GM23338 (cell line): ENCODE results near the gene MMP15. TPM values are rescaled to one million over a fixed set of nuclear protein-coding genes. Genes with fewer than 3 reads are reported as not detected.

Experiments used
- ATAC-seq: fragments of 200-7000 bp; cut with Tn5 transposase; 3 replicates; pipeline ENCODE4 v1.9.1; 2020
- DNase-seq: peaks from one replicate; pipeline ENCODE4 v3.0.0-alpha.2; 2015; ENCODE audit warnings: low spot score
- H2AFZ ChIP-seq: fragments of 200-600 bp; sonication (generic); 2 replicates; pipeline ENCODE4 v1.8.0; 2016; ENCODE audit warnings: antibody characterized with exemption, mild to moderate bottlenecking, moderate library complexity
- H3F3A ChIP-seq: fragments of 200-600 bp; sonication (generic); replicated peaks from 2 replicates; pipeline ENCODE4 v1.8.0; 2017; ENCODE audit warnings: antibody characterized with exemption, mixed run types, low read depth
- H3K27ac ChIP-seq: fragments of 200-600 bp; sonication (generic); 2 replicates; pipeline ENCODE4 v1.6.1; 2016; ENCODE audit warnings: low read depth
- H3K27me3 ChIP-seq: fragments of 200-600 bp; sonication (generic); 2 replicates; pipeline ENCODE4 v1.8.0; 2016; ENCODE audit warnings: mild to moderate bottlenecking, mixed run types, moderate library complexity; ENCODE audit not compliant: insufficient read depth
- H3K36me3 ChIP-seq: fragments of 200-600 bp; sonication (generic); 2 replicates; pipeline ENCODE4 v1.8.0; 2016; ENCODE audit warnings: mild to moderate bottlenecking; ENCODE audit not compliant: insufficient read depth
- H3K4me1 ChIP-seq: fragments of 200-600 bp; sonication (generic); 2 replicates; pipeline ENCODE4 v1.8.0; 2016; ENCODE audit warnings: mild to moderate bottlenecking, moderate library complexity; ENCODE audit not compliant: insufficient read depth
- H3K4me2 ChIP-seq: fragments of 200-600 bp; sonication (generic); 2 replicates; pipeline ENCODE4 v1.7.1; 2017; ENCODE audit warnings: mixed run types
- H3K4me3 ChIP-seq: fragments of 200-600 bp; sonication (generic); 2 replicates; pipeline ENCODE4 v1.6.1; 2016; ENCODE audit warnings: mixed run types
- H3K79me2 ChIP-seq: fragments of 200-600 bp; sonication (generic); replicated peaks from 2 replicates; pipeline ENCODE4 v1.8.0; 2017; ENCODE audit warnings: mild to moderate bottlenecking; ENCODE audit not compliant: insufficient read depth
- H3K9me2 ChIP-seq: fragments of 200-600 bp; sonication (generic); 2 replicates; pipeline ENCODE4 v1.8.0; 2017; ENCODE audit not compliant: insufficient read depth
- H4K20me1 ChIP-seq: fragments of 200-600 bp; sonication (generic); replicated peaks from 2 replicates; pipeline ENCODE4 v1.8.0; 2017; ENCODE audit warnings: mild to moderate bottlenecking; ENCODE audit not compliant: insufficient read depth
- H3K27ac Mint-ChIP-seq: 2 replicates; pipeline ENCODE4 v1.8.0; 2020; ENCODE audit warnings: inconsistent platforms, mild to moderate bottlenecking, moderate library complexity, mixed read lengths
- H3K27me3 Mint-ChIP-seq: 3 replicates; pipeline ENCODE4 v1.8.0; 2022; ENCODE audit warnings: low read depth, mild to moderate bottlenecking, moderate library complexity, mixed read lengths, inconsistent platforms; ENCODE audit not compliant: insufficient read depth, poor library complexity
- H3K36me3 Mint-ChIP-seq: 3 replicates; pipeline ENCODE4 v1.8.0; 2021; ENCODE audit warnings: low read depth, mild to moderate bottlenecking, inconsistent platforms, moderate library complexity, mixed read lengths
- H3K4me1 Mint-ChIP-seq: 3 replicates; pipeline ENCODE4 v1.8.0; 2020; ENCODE audit warnings: mild to moderate bottlenecking, inconsistent platforms, mixed read lengths
- H3K4me3 Mint-ChIP-seq: 3 replicates; pipeline ENCODE4 v1.8.0; 2021; ENCODE audit warnings: moderate library complexity, mild to moderate bottlenecking, inconsistent platforms, mixed read lengths
- H3K9me3 Mint-ChIP-seq: 3 replicates; pipeline ENCODE4 v1.8.0; 2020; ENCODE audit warnings: moderate library complexity, mild to moderate bottlenecking, inconsistent platforms, mixed read lengths
- CTCF ChIP-seq, 2 experiments: fragments of 200-600 bp in 1 of 2; sonication (generic) in 1 of 2; conservative IDR thresholded peaks; 2 replicates each; pipeline versions ENCODE4 v1.5.1 to v1.6.1; 2016 to 2017; ENCODE audit warnings: antibody characterized with exemption in 2 of 2, low read depth in 2 of 2, mild to moderate bottlenecking in 2 of 2, moderate library complexity in 1 of 2
- POLR2AphosphoS5 ChIP-seq: IDR thresholded peaks from 2 replicates; pipeline ENCODE4 v1.6.1; 2016; ENCODE audit warnings: antibody characterized with exemption, low read depth
- ZNF331 ChIP-seq: fragments of 250-450 bp; sonication (Bioruptor Pico); IDR thresholded peaks from 2 replicates; pipeline ENCODE4 v1.5.0; 2020; ENCODE audit warnings: low read depth, mild to moderate bottlenecking, moderate library complexity
- polyA plus RNA-seq: library from polyadenylated mRNA; unstranded; fragments of >200 nt; fragmentation: Nextera tagmentation; extraction: Ambion mirVana; gene quantifications from 2 replicates; pipeline ENCODE4 v1.2.1, GENCODE V29; 2016
- total RNA-seq: library from RNA; depleted of rRNA; stranded (reverse); fragments of >200 nt; shearing (Covaris generic); gene quantifications from 2 replicates; pipeline ENCODE4 v1.2.3, GENCODE V29; 2014
- TF ChIP-seq, protein P1 (sequence below): IDR thresholded peaks from one replicate; pipeline ENCODE4 v1.6.1; 2018; ENCODE audit warnings: antibody characterized with exemption; ENCODE audit not compliant: unreplicated experiment

MMP15 gene
- total and polyA plus RNA-seq, 2 experiments from 2014 or later = 10.9 to 79.1 TPM

GRCh38 chr16:58020628-58021521 lies 4.7 kb upstream of the MMP15 start:
- Mint-ChIP-seq H3K9me3 (no peaks in the 10 kb centered on the region), H3K4me3 (no peak overlapping the region), H3K27ac (no peak overlapping the region), H3K36me3 (no peaks in the 10 kb centered on the region), H3K4me1 (peaks cover 36% of the 10 kb centered on the region), H3K27me3 (peaks cover 7% of the 10 kb centered on the region)
- peak; percentile 74 for DNase-seq
- Histone ChIP-seq H3K79me2 (no peaks in the 10 kb centered on the region; the same call in 1 of the 2 replicates), H3K4me2 (no peak overlapping the region), H3F3A (peaks cover 7% of the 10 kb centered on the region; the same call in 1 of the 2 replicates), H3K36me3 (no peaks in the 10 kb centered on the region; the same call in 1 of the 2 replicates), H3K27ac (no peak overlapping the region), H3K27me3 (peaks cover 5% of the 10 kb centered on the region; the same call in 1 of the 2 replicates), H3K9me2 (no peaks in the 10 kb centered on the region), H2AFZ (no peak overlapping the region), H3K4me1 (peaks cover 24% of the 10 kb centered on the region), H4K20me1 (0 out of 2 replicates have a peak, but pooled peaks cover under 1% of the 10 kb centered on the region), H3K4me3 (no peak overlapping the region)
- ATAC-seq = peak; percentile 4; the same call in 2 of the 3 replicates
- TF ChIP-seq, protein P1, sequence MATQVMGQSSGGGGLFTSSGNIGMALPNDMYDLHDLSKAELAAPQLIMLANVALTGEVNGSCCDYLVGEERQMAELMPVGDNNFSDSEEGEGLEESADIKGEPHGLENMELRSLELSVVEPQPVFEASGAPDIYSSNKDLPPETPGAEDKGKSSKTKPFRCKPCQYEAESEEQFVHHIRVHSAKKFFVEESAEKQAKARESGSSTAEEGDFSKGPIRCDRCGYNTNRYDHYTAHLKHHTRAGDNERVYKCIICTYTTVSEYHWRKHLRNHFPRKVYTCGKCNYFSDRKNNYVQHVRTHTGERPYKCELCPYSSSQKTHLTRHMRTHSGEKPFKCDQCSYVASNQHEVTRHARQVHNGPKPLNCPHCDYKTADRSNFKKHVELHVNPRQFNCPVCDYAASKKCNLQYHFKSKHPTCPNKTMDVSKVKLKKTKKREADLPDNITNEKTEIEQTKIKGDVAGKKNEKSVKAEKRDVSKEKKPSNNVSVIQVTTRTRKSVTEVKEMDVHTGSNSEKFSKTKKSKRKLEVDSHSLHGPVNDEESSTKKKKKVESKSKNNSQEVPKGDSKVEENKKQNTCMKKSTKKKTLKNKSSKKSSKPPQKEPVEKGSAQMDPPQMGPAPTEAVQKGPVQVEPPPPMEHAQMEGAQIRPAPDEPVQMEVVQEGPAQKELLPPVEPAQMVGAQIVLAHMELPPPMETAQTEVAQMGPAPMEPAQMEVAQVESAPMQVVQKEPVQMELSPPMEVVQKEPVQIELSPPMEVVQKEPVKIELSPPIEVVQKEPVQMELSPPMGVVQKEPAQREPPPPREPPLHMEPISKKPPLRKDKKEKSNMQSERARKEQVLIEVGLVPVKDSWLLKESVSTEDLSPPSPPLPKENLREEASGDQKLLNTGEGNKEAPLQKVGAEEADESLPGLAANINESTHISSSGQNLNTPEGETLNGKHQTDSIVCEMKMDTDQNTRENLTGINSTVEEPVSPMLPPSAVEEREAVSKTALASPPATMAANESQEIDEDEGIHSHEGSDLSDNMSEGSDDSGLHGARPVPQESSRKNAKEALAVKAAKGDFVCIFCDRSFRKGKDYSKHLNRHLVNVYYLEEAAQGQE = no peak
- TF ChIP-seq CTCF (conservative IDR thresholded peaks at IDR 0.05; ENCODE audit: low read depth in 2 of 2) = peak; percentile 94 to 96

GRCh38 chr16:58021661-58022551 lies 3.6 kb upstream of the MMP15 start:
- H3K4me3 Mint-ChIP-seq = no peak overlapping the region

More at GRCh38 chr16:58021661-58022551, 3.6 kb upstream of the MMP15 start:
- Histone ChIP-seq H3K9me2 (no peaks in the 10 kb centered on the region), H3K36me3 (no peaks in the 10 kb centered on the region; the same call in 1 of the 2 replicates), H3K27me3 (peaks cover 5% of the 10 kb centered on the region; the same call in 1 of the 2 replicates), H3K4me3 (no peak overlapping the region), H3K27ac (no peak overlapping the region), H2AFZ (no peak overlapping the region), H3F3A (peaks cover 7% of the 10 kb centered on the region; the same call in 1 of the 2 replicates), H3K4me1 (peaks cover 24% of the 10 kb centered on the region), H4K20me1 (no peaks in the 10 kb centered on the region), H3K79me2 (peaks cover 8% of the 10 kb centered on the region; the same call in 1 of the 2 replicates), H3K4me2 (peak overlapping the region; percentile 87)
- ATAC-seq (no peak), DNase-seq (no peak)
- Mint-ChIP-seq H3K36me3 (no peaks in the 10 kb centered on the region), H3K27me3 (peaks cover 7% of the 10 kb centered on the region), H3K9me3 (no peaks in the 10 kb centered on the region), H3K27ac (no peak overlapping the region), H3K4me1 (peaks cover 36% of the 10 kb centered on the region)
- TF ChIP-seq ZNF331 (no peak), POLR2AphosphoS5 (0 out of 2 replicates have a peak, but pooled peaks have one; percentile 22)
